HG02870 (cell line): ENCODE data around the gene FOXJ3.

Experiments used
- ATAC-seq: cut with Tn5 transposase; IDR thresholded peaks from one replicate; pipeline ENCODE4 v1.9.1; 2021; ENCODE audit warnings: mild to moderate bottlenecking, moderate library complexity; ENCODE audit not compliant: unreplicated experiment

The FOXJ3 gene

GRCh38 chr1:42334240-42335049, 590 bp downstream of the FOXJ3 start:
- ATAC-seq, result peak; percentile 46

GRCh38 chr1:42333662-42334239, 1.3 kb downstream of the FOXJ3 start:
- peak; percentile 24 for ATAC-seq

- no peak for ATAC-seq
Measured at GRCh38 chr1:42332877-42333276, 2.2 kb downstream of the FOXJ3 start.

GRCh38 chr1:42330215-42330614, 4.8 kb downstream of the FOXJ3 start:
- no peak for ATAC-seq

- no peak for ATAC-seq
Measured at GRCh38 chr1:42328916-42329496, 6.0 kb downstream of the FOXJ3 start.

GRCh38 chr1:42328047-42328625, 6.9 kb downstream of the FOXJ3 start:
- ATAC-seq, result no peak

GRCh38 chr1:42325014-42325402, 10.0 kb downstream of the FOXJ3 start:
- ATAC-seq, result no peak

- no peak for ATAC-seq
Measured at GRCh38 chr1:42324398-42325013, 10.5 kb downstream of the FOXJ3 start.

- no peak for ATAC-seq
Measured at GRCh38 chr1:42323551-42323950, 11.5 kb downstream of the FOXJ3 start.

GRCh38 chr1:42322577-42322976, 12.5 kb downstream of the FOXJ3 start:
- no peak for ATAC-seq

- no peak for ATAC-seq
Measured at GRCh38 chr1:42321731-42322130, 13.3 kb downstream of the FOXJ3 start.

- no peak for ATAC-seq
Measured at GRCh38 chr1:42320708-42321107, 14.3 kb downstream of the FOXJ3 start.

- ATAC-seq, result no peak
Measured at GRCh38 chr1:42319871-42320484, 15.1 kb downstream of the FOXJ3 start.

- no peak for ATAC-seq
Measured at GRCh38 chr1:42319128-42319851, 15.7 kb downstream of the FOXJ3 start.

- no peak for ATAC-seq
Measured at GRCh38 chr1:42318601-42319000, 16.4 kb downstream of the FOXJ3 start.

GRCh38 chr1:42317308-42317707, 17.7 kb downstream of the FOXJ3 start:
- ATAC-seq, result no peak

- no peak for ATAC-seq
Measured at GRCh38 chr1:42316292-42316691, 18.7 kb downstream of the FOXJ3 start.

GRCh38 chr1:42315500-42315899, 19.5 kb downstream of the FOXJ3 start:
- no peak for ATAC-seq

- ATAC-seq, result no peak
Measured at GRCh38 chr1:42313970-42314369, 21.1 kb downstream of the FOXJ3 start.

GRCh38 chr1:42312576-42313212, 22.3 kb downstream of the FOXJ3 start:
- ATAC-seq, result no peak
